ENCODE results near the gene ZSWIM8.

DNA sequence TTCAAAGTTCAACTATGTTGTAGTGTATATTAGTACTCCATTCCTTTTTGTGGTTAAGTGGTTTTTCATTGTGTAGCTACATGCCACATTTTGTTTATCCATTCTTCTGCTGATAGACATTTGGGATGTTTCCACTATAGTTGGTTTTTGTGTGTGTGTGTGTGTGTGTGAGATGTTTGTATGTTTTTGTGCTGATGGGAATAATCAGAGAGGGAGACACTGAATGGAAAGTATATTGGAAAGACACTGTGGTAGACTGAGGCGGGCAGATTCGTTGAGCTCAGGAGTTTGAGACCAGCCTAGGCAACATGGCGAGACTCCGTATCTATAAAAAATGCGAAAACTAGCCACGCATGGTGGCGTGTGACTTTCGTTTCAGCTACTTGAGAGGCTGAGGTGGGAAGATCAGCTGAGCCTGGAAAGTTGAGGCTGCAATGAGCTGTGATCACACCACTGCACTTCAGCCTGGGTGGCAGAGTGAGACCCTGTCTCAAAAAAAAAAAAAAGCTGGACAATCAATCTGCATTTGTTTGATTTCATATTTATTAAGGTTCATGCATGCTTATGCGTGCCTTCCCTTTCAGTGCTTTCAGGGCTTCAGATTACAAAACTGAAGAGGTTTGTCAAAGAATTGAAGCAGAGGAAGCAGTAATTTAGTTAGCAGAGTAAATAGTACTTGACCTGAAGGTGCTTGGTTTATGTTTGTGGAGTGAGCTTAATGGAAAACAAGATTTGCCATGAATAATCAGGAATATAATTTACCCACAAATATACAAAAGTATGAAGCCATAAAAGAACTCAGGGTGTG is 26.5 kb upstream of the ZSWIM8 start:
- TF ChIP-seq, protein P1, sequence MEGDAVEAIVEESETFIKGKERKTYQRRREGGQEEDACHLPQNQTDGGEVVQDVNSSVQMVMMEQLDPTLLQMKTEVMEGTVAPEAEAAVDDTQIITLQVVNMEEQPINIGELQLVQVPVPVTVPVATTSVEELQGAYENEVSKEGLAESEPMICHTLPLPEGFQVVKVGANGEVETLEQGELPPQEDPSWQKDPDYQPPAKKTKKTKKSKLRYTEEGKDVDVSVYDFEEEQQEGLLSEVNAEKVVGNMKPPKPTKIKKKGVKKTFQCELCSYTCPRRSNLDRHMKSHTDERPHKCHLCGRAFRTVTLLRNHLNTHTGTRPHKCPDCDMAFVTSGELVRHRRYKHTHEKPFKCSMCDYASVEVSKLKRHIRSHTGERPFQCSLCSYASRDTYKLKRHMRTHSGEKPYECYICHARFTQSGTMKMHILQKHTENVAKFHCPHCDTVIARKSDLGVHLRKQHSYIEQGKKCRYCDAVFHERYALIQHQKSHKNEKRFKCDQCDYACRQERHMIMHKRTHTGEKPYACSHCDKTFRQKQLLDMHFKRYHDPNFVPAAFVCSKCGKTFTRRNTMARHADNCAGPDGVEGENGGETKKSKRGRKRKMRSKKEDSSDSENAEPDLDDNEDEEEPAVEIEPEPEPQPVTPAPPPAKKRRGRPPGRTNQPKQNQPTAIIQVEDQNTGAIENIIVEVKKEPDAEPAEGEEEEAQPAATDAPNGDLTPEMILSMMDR (IDR thresholded peaks at IDR 0.05 in 4 of 5, conservative IDR thresholded peaks at IDR 0.05 in 1 of 5) = no peak
- no peak for TF ChIP-seq POLR2A (IDR thresholded peaks at IDR 0.05)

Measured in gastrocnemius medialis (tissue), 4 donors.